ENCODE results near the gene MTMR10.

- TF ChIP-seq CTCF (conservative IDR thresholded peaks at IDR 0.05 in 1 of 2, IDR thresholded peaks at IDR 0.05 in 1 of 2; ENCODE audit: low read depth in 1 of 2, low read length in 2 of 2) = no peak
- TF ChIP-seq EZH2 (IDR thresholded peaks at IDR 0.05; ENCODE audit: low read length, missing control alignments) = no peak
Measured at GRCh38 chr15:30990446-30991254, 778 bp downstream of the MTMR10 start.
